H1 (cell line): ENCODE measurements around the gene GRIA2. TPM values are rescaled to one million over a fixed set of nuclear protein-coding genes. Genes with fewer than 3 reads are reported as not detected.
"Not testable (repeated sequence)": the region's sequence is repeated elsewhere in the genome, so short reads cannot be mapped to it uniquely, and the experiment has no call there.

ENCODE experiments used
- CTCF ChIA-PET: fragments of 300-600 bp; sonication (Branson Sonifier 250); formaldehyde crosslinking; loops from one replicate; lab custom pipeline; 2021; ENCODE audit not compliant: partially characterized antibody; lab: Charles Lee
- POLR2A ChIA-PET: fragments of 300-600 bp; sonication (Branson Sonifier 250); formaldehyde crosslinking; loops from one replicate; lab custom pipeline; 2021; ENCODE audit warnings: inconsistent platforms; ENCODE audit not compliant: partially characterized antibody; lab: Charles Lee
- DNase-seq, 2 experiments: peaks; one replicate each; pipeline versions ENCODE4 v3.0.0 to v3.0.0-alpha.2; 2010 to 2022; ENCODE audit warnings: low spot score in 2 of 2, low read depth in 1 of 2, mixed read lengths in 1 of 2
- FAIRE-seq: peaks from 2 replicates; lab custom pipeline; 2011; peaks lifted over from hg19 to GRCh38; lab: Jason Lieb, UNC
- H2AFZ ChIP-seq: 2 replicates; pipeline ENCODE4 v1.8.1; 2012; ENCODE audit warnings: low read length, inconsistent platforms
- H2AK5ac ChIP-seq: 2 replicates; pipeline ENCODE4 v1.6.1; 2013; ENCODE audit warnings: low read depth, low read length
- H2BK120ac ChIP-seq: replicated peaks from 2 replicates; pipeline ENCODE3; 2013; ENCODE audit warnings: low read depth, low read length, inconsistent platforms
- H2BK12ac ChIP-seq: 2 replicates; pipeline ENCODE4 v1.6.1; 2013; ENCODE audit warnings: low read depth, low read length
- H2BK15ac ChIP-seq: 2 replicates; pipeline ENCODE4 v1.6.1; 2013; ENCODE audit warnings: low read length
- H2BK20ac ChIP-seq: 2 replicates; pipeline ENCODE4 v1.6.1; 2013; ENCODE audit warnings: low read length
- H2BK5ac ChIP-seq: 2 replicates; pipeline ENCODE4 v1.6.1; 2013; ENCODE audit warnings: low read depth, low read length
- H3K14ac ChIP-seq: 2 replicates; pipeline ENCODE4 v1.6.1; 2013; ENCODE audit warnings: inconsistent platforms; ENCODE audit not compliant: insufficient read length
- H3K18ac ChIP-seq: 2 replicates; pipeline ENCODE4 v1.6.1; 2013; ENCODE audit warnings: low read length; ENCODE audit errors: extremely low read depth
- H3K23ac ChIP-seq: 2 replicates; pipeline ENCODE4 v1.6.1; 2013; ENCODE audit warnings: inconsistent platforms; ENCODE audit not compliant: insufficient read length
- H3K23me2 ChIP-seq: 2 replicates; pipeline ENCODE4 v1.6.1; 2013; ENCODE audit warnings: low read depth, low read length
- H3K27ac ChIP-seq: 2 replicates; pipeline ENCODE4 v1.6.1; 2011; ENCODE audit warnings: low read depth, low read length, inconsistent platforms
- H3K27me3 ChIP-seq, 4 experiments: replicated peaks in 1 of 4; 1 replicate in 1 of 4; 2 replicates in 3 of 4; pipeline versions ENCODE4 v1.6.1 to v1.8.1; 2011 to 2013; ENCODE audit warnings: low read length in 3 of 4, mild to moderate bottlenecking in 3 of 4, inconsistent platforms in 2 of 4, mixed read lengths in 2 of 4, moderate library complexity in 1 of 4; ENCODE audit not compliant: control insufficient read depth in 3 of 4, insufficient read depth in 3 of 4; ENCODE audit errors: extremely low read depth in 1 of 4
- H3K36me3 ChIP-seq, 4 experiments: 2 replicates each; pipeline versions ENCODE4 v1.6.1 to v1.8.1; 2011 to 2013; ENCODE audit warnings: mild to moderate bottlenecking in 4 of 4, low read length in 3 of 4, moderate library complexity in 2 of 4, control low read depth in 1 of 4, inconsistent platforms in 1 of 4; ENCODE audit not compliant: insufficient read depth in 4 of 4, control insufficient read depth in 2 of 4
- H3K4ac ChIP-seq: replicated peaks from 2 replicates; pipeline ENCODE3; 2013; ENCODE audit warnings: low read length, low read depth, mixed read lengths, inconsistent platforms; ENCODE audit not compliant: insufficient read length
- H3K4me1 ChIP-seq, 4 experiments: replicated peaks in 1 of 4; 1 replicate in 1 of 4; 2 replicates in 3 of 4; pipeline versions ENCODE4 v1.6.1 to v1.8.1; 2011 to 2013; ENCODE audit warnings: low read length in 3 of 4, inconsistent platforms in 2 of 4, mixed read lengths in 1 of 4; ENCODE audit not compliant: insufficient read depth in 4 of 4, control insufficient read depth in 3 of 4
- H3K4me2 ChIP-seq, 2 experiments: 2 replicates each; pipeline versions ENCODE4 v1.6.1 to v1.8.1; 2011 to 2013; ENCODE audit warnings: low read depth in 2 of 2, low read length in 2 of 2, control low read depth in 1 of 2, inconsistent platforms in 1 of 2, mild to moderate bottlenecking in 1 of 2; ENCODE audit not compliant: insufficient read depth in 1 of 2
- H3K4me3 ChIP-seq, 4 experiments: fragments of 200-600, 300-600 bp in 1 of 4; sonication (generic), shearing (Covaris generic), sonication (Bioruptor Twin) in 1 of 4; 2 replicates each; pipeline versions ENCODE4 v1.5.1 to v1.8.1; 2011 to 2016; ENCODE audit warnings: low read length in 4 of 4, low read depth in 3 of 4, control low read depth in 2 of 4, inconsistent platforms in 2 of 4, mild to moderate bottlenecking in 2 of 4, mixed read lengths in 1 of 4, moderate library complexity in 1 of 4; ENCODE audit not compliant: insufficient read depth in 2 of 4; ENCODE audit errors: extremely low read depth in 1 of 4
- H3K56ac ChIP-seq: replicated peaks from 2 replicates; pipeline ENCODE3; 2013; ENCODE audit warnings: low read depth, mild to moderate bottlenecking, mixed read lengths, low read length, inconsistent platforms; ENCODE audit not compliant: insufficient read length
- H3K79me1 ChIP-seq: 2 replicates; pipeline ENCODE4 v1.6.1; 2013; ENCODE audit warnings: low read depth, low read length, control low read depth
- H3K79me2 ChIP-seq, 2 experiments: 2 replicates each; pipeline versions ENCODE4 v1.6.1 to v1.8.1; 2012 to 2013; ENCODE audit warnings: low read length in 2 of 2, mild to moderate bottlenecking in 2 of 2, inconsistent platforms in 1 of 2; ENCODE audit not compliant: insufficient read depth in 2 of 2, control insufficient read depth in 1 of 2
- H3K9ac ChIP-seq, 4 experiments: replicated peaks in 1 of 4; 1 replicate in 1 of 4; 2 replicates in 3 of 4; pipeline versions ENCODE4 v1.6.1 to v1.8.1; 2011 to 2013; ENCODE audit warnings: low read depth in 3 of 4, low read length in 3 of 4, control low read depth in 2 of 4, mild to moderate bottlenecking in 2 of 4, moderate library complexity in 2 of 4, inconsistent platforms in 1 of 4; ENCODE audit errors: extremely low read depth in 1 of 4
- H3K9me3 ChIP-seq, 2 experiments: 2 replicates each; pipeline versions ENCODE4 v1.6.1 to v1.8.1; 2012 to 2013; ENCODE audit warnings: mild to moderate bottlenecking in 2 of 2, moderate library complexity in 2 of 2, control low read depth in 1 of 2, inconsistent platforms in 1 of 2, low read depth in 1 of 2, low read length in 1 of 2, mixed read lengths in 1 of 2; ENCODE audit not compliant: insufficient read depth in 2 of 2
- H4K20me1 ChIP-seq, 2 experiments: replicated peaks in 1 of 2; 2 replicates each; pipeline versions ENCODE3 to v1.8.1; 2011 to 2013; ENCODE audit warnings: inconsistent platforms in 2 of 2, low read length in 2 of 2, mild to moderate bottlenecking in 1 of 2; ENCODE audit not compliant: insufficient read depth in 2 of 2, control insufficient read depth in 1 of 2
- H4K5ac ChIP-seq: 2 replicates; pipeline ENCODE4 v1.6.1; 2013; ENCODE audit warnings: low read length, low read depth, mixed read lengths, inconsistent platforms; ENCODE audit not compliant: insufficient read length
- H4K8ac ChIP-seq: 2 replicates; pipeline ENCODE4 v1.8.0; 2013; ENCODE audit warnings: mild to moderate bottlenecking, moderate library complexity, low read length, inconsistent platforms; ENCODE audit not compliant: insufficient read depth; ENCODE audit errors: extremely low read depth
- H4K91ac ChIP-seq: replicated peaks from 2 replicates; pipeline ENCODE3; 2013; ENCODE audit warnings: low read length, mixed read lengths, inconsistent platforms; ENCODE audit not compliant: insufficient read length
- EP300 ChIP-seq, 2 experiments: IDR thresholded peaks; 1 replicate in 1 of 2; 2 replicates in 1 of 2; pipeline ENCODE4 v1.6.1; 2011 to 2012; ENCODE audit warnings: low read depth in 2 of 2, low read length in 2 of 2, mild to moderate bottlenecking in 2 of 2, borderline replicate concordance in 1 of 2, inconsistent platforms in 1 of 2, moderate library complexity in 1 of 2
- WGBS, 2 experiments: shearing (Covaris generic) in 1 of 2; methylation state at CpG; one replicate each; pipeline versions ENCODE4 v1.1.6 to v1.1.7; 2013 to 2015; ENCODE audit warnings: low lambda C conversion rate in 2 of 2, mixed read lengths in 2 of 2, inconsistent platforms in 1 of 2, low coverage in 1 of 2, missing lambda C conversion rate in 1 of 2; ENCODE audit not compliant: insufficient replicate concordance in 2 of 2, insufficient coverage in 1 of 2, insufficient read length in 1 of 2; ENCODE audit errors: extremely low coverage in 1 of 2, missing lambda C conversion rate in 1 of 2; 5-methylcytosine and 5-hydroxymethylcytosine counted together
- polyA plus RNA-seq, 7 experiments: library from polyadenylated mRNA; depleted of rRNA in 3 of 7; stranded (reverse) in 5 of 7; unstranded in 2 of 7; fragments of >200 nt in 5 of 7; fragments of 200-250 nt in 2 of 7; gene quantifications; 1 replicate in 5 of 7; 2 replicates in 1 of 7; 4 replicates in 1 of 7; pipeline versions ENCODE4 v1.2.1 to v1.2.3, GENCODE V29; 2011 to 2013; ENCODE audit warnings: missing spikeins in 2 of 7, mixed read lengths in 2 of 7
- total RNA-seq: library from RNA; stranded (reverse); fragmentation: NEBNext Ultra II Directional; extraction: Animal tissue kit (Norgen Biotek cat#: 25700); gene quantifications from 2 replicates; pipeline ENCODE4 v1.2.1, GENCODE V29; 2021

GRIA2 gene
- total and polyA plus RNA-seq, 2 of the 8 experiments (the other 6 are each of a cell fraction or from before 2014, with no cell fraction given): not detected

DNA sequence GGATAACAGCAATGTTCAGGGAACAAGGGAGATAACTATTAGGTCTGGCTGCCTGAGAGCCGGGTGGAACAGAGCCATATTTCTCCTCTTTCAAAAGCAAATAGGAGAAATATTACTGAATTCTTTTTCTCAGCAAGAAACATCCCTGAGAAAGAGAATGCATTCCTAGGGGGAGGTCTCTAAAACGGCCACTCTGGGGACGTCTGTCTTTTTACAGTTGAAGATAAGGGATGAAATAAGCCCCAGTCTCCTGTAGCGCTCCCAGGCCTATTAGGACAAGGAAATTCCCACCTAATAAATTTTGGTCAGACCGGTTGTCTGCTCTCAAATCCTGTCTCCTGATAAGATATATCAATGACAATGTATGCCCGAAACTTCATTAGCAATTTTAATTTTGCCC is 37.6 kb downstream of the GRIA2 start:
- H3K9me3 ChIP-seq, H3K18ac ChIP-seq, CTCF ChIA-PET, DNase-seq, H2AFZ ChIP-seq, H3K4ac ChIP-seq, H3K27me3 ChIP-seq, H3K23me2 ChIP-seq, H2BK120ac ChIP-seq, H3K9ac ChIP-seq, H3K27ac ChIP-seq, H4K5ac ChIP-seq, H3K4me3 ChIP-seq, H2AK5ac ChIP-seq, H3K79me1 ChIP-seq, POLR2A ChIA-PET, H2BK20ac ChIP-seq, FAIRE-seq, H2BK5ac ChIP-seq, H3K23ac ChIP-seq, H3K14ac ChIP-seq, H4K8ac ChIP-seq, H3K4me2 ChIP-seq, H3K56ac ChIP-seq, H2BK15ac ChIP-seq, H3K79me2 ChIP-seq, H2BK12ac ChIP-seq, H4K20me1 ChIP-seq, H4K91ac ChIP-seq, H3K36me3 ChIP-seq, H3K4me1 ChIP-seq: not testable (repeated sequence)
- WGBS, 2 experiments: 87% methylated on average over 6 of the region's 6 CpGs; no CpG with 5 or more reads in 1 of the 2 experiments
- TF ChIP-seq EP300 (IDR thresholded peaks at IDR 0.05; ENCODE audit: borderline replicate concordance in 1 of 2, low read depth in 2 of 2, low read length in 2 of 2): peak in 1 of 2 experiments; percentile 82; a peak in 1 of 3 replicates
